SU-DHL-6 (cell line): ENCODE results near the gene PAM16.

Source experiments
- H2AFZ ChIP-seq: fragments of 200-600 bp; sonication (generic); 2 replicates; pipeline ENCODE4 v1.6.1; 2014; ENCODE audit warnings: low read depth, mild to moderate bottlenecking, moderate library complexity, mixed read lengths, antibody characterized with exemption, low read length; ENCODE audit not compliant: severe bottlenecking
- H3F3A ChIP-seq: fragments of 200-600 bp; shearing (Covaris generic); 2 replicates; pipeline ENCODE4 v1.6.0; 2016; ENCODE audit warnings: antibody characterized with exemption, mild to moderate bottlenecking; ENCODE audit not compliant: insufficient read depth
- H3K27ac ChIP-seq: fragments of 200-600 bp; sonication (generic); 2 replicates; pipeline ENCODE4 v1.5.1; 2016; ENCODE audit warnings: low read depth, mild to moderate bottlenecking, low read length, moderate library complexity, mixed read lengths
- H3K27me3 ChIP-seq: fragments of 200-600 bp; sonication (generic), shearing (Covaris generic); 2 replicates; pipeline ENCODE4 v1.6.0; 2014; ENCODE audit warnings: mild to moderate bottlenecking, low read length
- H3K36me3 ChIP-seq: fragments of 200-600 bp; sonication (generic); 2 replicates; pipeline ENCODE4 v1.6.1; 2014; ENCODE audit warnings: mild to moderate bottlenecking, low read length, mixed read lengths
- H3K4me2 ChIP-seq: fragments of 300-600, 200-600 bp; shearing (Covaris generic), sonication (generic); 2 replicates; pipeline ENCODE4 v1.6.0; 2014; ENCODE audit warnings: low read length, low read depth, mild to moderate bottlenecking; ENCODE audit not compliant: poor library complexity, severe bottlenecking
- H3K4me3 ChIP-seq: fragments of 200-600 bp; sonication (generic); 2 replicates; pipeline ENCODE4 v1.5.1; 2014; ENCODE audit warnings: antibody characterized with exemption, low read length, mild to moderate bottlenecking, mixed read lengths; ENCODE audit not compliant: insufficient read depth, poor library complexity, severe bottlenecking
- H3K79me2 ChIP-seq: fragments of 200-600 bp; sonication (generic); 2 replicates; pipeline ENCODE4 v1.6.1; 2014; ENCODE audit warnings: mild to moderate bottlenecking, low read length, moderate library complexity; ENCODE audit not compliant: insufficient read depth
- H3K9ac ChIP-seq: fragments of 200-600 bp; sonication (generic); 2 replicates; pipeline ENCODE4 v1.7.0; 2014; ENCODE audit warnings: mild to moderate bottlenecking, low read length
- H3K9me2 ChIP-seq: fragments of 200-600 bp; sonication (generic); replicated peaks from 2 replicates; pipeline ENCODE4 v1.6.1; 2014; ENCODE audit warnings: low read length; ENCODE audit not compliant: insufficient read depth
- H3K9me3 ChIP-seq: fragments of 200-600 bp; sonication (generic); 2 replicates; pipeline ENCODE4 v1.6.1; 2014; ENCODE audit warnings: low read length, mixed read lengths; ENCODE audit not compliant: insufficient read depth
- H4K20me1 ChIP-seq: fragments of 200-600 bp; sonication (generic); 2 replicates; pipeline ENCODE4 v1.6.1; 2014; ENCODE audit warnings: low read depth, mild to moderate bottlenecking, antibody characterized with exemption, low read length, moderate library complexity, mixed read lengths
- EZH2phosphoT487 ChIP-seq: fragments of 200-600 bp; sonication (generic), shearing (Covaris generic); conservative IDR thresholded peaks from 2 replicates; pipeline ENCODE4 v1.6.1; 2018; ENCODE audit warnings: mild to moderate bottlenecking, antibody characterized with exemption, low read length, moderate library complexity, mixed read lengths
- TF ChIP-seq, protein P1 (sequence below): fragments of 200-600 bp; sonication (generic); IDR thresholded peaks from one replicate; pipeline ENCODE4 v1.5.1; 2017; ENCODE audit warnings: antibody characterized with exemption, mild to moderate bottlenecking, low read length, moderate library complexity; ENCODE audit not compliant: insufficient read depth, poor library complexity, severe bottlenecking

Gene PAM16

DNA sequence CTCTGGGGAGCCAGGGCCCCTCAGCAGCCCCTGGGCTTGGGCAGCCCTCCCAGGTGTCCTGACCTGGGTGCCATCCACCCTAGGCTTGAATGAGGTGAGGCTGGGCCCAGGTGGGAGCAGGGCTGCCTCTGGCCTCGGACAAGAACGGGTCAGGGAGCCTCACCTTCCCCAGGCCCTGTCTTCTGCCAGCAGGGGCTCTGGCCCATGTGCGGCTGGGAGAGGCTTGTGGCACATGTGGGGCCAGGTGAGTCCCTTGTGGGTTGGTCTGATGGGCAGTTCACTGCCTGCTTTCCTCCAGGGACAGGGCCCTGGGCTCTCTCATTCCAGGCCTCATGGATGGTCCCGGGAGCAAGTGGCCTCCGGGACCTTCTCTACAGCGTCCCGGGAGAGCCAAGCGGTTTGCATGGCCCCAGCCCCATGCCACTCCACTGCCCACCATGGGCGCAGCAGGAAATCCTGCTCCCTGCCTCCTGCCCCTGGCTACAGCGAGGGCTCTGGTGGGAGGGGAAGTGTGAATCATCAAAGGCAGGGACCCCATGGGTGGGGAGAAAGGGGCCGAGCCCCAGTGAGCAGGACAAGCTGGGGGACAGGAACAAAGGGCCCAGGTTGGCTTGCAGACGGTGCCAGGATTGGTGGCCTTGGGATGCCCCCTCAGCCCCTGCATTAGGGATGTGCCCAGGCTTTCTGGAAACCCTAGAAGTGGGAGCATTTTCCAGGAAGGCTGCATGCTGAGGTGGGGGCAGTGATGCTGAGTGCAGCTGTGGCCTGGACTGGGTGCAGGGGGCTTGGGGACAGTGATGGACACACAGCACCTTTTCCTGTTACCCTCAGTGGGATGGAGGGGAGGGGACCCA lies 32.7 kb upstream of the PAM16 start:
- H2AFZ ChIP-seq = no peak overlapping the region
- no peak overlapping the region for H3K9ac ChIP-seq
- H3K4me3 ChIP-seq = no peak overlapping the region
- no peaks in the 10 kb centered on the region for H3K27me3 ChIP-seq
- no peak for TF ChIP-seq EZH2phosphoT487
- H3K9me2 ChIP-seq = no peaks in the 10 kb centered on the region
- H3F3A ChIP-seq = no peaks in the 10 kb centered on the region
- no peaks in the 10 kb centered on the region for H3K9me3 ChIP-seq
- H3K79me2 ChIP-seq = no peaks in the 10 kb centered on the region
- no peaks in the 10 kb centered on the region for H4K20me1 ChIP-seq
- H3K27ac ChIP-seq = no peak overlapping the region
- no peaks in the 10 kb centered on the region for H3K36me3 ChIP-seq
- no peak overlapping the region for H3K4me2 ChIP-seq

DNA sequence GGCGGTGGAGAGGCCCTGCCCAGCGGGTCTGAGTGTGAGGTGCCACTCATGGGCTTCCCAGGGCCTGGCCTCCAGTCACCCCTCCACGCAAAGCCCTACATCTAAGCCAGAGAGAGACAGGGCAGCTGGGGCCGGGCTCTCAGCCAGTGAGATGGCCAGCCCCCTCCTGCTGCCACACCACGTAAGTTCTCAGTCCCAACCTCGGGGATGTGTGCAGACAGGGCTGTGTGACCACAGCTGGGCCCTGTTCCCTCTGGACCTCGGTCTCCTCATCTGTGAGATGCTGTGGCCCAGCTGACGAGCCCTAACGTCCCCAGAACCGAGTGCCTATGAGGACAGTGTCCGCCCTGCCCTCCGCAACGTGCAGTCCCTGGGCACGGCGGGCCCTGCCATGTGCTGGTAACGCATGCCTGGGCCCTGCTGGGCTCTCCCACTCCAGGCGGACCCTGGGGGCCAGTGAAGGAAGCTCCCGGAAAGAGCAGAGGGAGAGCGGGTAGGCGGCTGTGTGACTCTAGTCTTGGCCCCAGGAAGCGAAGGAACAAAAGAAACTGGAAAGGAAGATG lies 31.8 kb upstream of the PAM16 start:
- Histone ChIP-seq H4K20me1 (no peaks in the 10 kb centered on the region), H3K36me3 (no peaks in the 10 kb centered on the region), H2AFZ (no peak overlapping the region), H3F3A (no peaks in the 10 kb centered on the region), H3K4me2 (no peak overlapping the region), H3K9ac (no peak overlapping the region), H3K9me2 (no peaks in the 10 kb centered on the region), H3K27me3 (no peaks in the 10 kb centered on the region), H3K27ac (no peak overlapping the region), H3K4me3 (no peak overlapping the region), H3K9me3 (no peaks in the 10 kb centered on the region), H3K79me2 (no peaks in the 10 kb centered on the region)
- TF ChIP-seq, protein P1, sequence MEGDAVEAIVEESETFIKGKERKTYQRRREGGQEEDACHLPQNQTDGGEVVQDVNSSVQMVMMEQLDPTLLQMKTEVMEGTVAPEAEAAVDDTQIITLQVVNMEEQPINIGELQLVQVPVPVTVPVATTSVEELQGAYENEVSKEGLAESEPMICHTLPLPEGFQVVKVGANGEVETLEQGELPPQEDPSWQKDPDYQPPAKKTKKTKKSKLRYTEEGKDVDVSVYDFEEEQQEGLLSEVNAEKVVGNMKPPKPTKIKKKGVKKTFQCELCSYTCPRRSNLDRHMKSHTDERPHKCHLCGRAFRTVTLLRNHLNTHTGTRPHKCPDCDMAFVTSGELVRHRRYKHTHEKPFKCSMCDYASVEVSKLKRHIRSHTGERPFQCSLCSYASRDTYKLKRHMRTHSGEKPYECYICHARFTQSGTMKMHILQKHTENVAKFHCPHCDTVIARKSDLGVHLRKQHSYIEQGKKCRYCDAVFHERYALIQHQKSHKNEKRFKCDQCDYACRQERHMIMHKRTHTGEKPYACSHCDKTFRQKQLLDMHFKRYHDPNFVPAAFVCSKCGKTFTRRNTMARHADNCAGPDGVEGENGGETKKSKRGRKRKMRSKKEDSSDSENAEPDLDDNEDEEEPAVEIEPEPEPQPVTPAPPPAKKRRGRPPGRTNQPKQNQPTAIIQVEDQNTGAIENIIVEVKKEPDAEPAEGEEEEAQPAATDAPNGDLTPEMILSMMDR = no peak
- TF ChIP-seq EZH2phosphoT487 = no peak

DNA sequence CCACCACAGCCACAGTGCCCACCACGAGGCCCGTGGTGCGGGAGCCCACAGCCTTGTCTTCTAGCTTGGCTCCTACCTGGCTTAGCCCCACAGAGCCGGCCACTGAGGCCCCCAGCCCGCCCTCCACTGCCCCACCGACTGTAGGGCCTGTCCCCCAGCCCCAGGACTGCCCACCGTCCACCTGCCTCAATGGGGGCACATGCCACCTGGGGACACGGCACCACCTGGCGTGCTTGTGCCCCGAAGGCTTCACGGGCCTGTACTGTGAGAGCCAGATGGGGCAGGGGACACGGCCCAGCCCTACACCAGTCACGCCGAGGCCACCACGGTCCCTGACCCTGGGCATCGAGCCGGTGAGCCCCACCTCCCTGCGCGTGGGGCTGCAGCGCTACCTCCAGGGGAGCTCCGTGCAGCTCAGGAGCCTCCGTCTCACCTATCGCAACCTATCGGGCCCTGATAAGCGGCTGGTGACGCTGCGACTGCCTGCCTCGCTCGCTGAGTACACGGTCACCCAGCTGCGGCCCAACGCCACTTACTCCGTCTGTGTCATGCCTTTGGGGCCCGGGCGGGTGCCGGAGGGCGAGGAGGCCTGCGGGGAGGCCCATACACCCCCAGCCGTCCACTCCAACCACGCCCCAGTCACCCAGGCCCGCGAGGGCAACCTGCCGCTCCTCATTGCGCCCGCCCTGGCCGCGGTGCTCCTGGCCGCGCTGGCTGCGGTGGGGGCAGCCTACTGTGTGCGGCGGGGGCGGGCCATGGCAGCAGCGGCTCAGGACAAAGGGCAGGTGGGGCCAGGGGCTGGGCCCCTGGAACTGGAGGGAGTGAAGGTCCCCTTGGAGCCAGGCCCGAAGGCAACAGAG lies 31.0 kb upstream of the PAM16 start:
- Histone ChIP-seq H2AFZ (no peak overlapping the region), H4K20me1 (no peaks in the 10 kb centered on the region), H3K36me3 (no peaks in the 10 kb centered on the region), H3K27ac (no peak overlapping the region), H3K4me3 (no peak overlapping the region), H3K9me3 (no peaks in the 10 kb centered on the region), H3F3A (no peaks in the 10 kb centered on the region), H3K9me2 (no peaks in the 10 kb centered on the region), H3K4me2 (no peak overlapping the region), H3K27me3 (no peaks in the 10 kb centered on the region), H3K79me2 (no peaks in the 10 kb centered on the region), H3K9ac (no peak overlapping the region)
- TF ChIP-seq EZH2phosphoT487 = no peak
- TF ChIP-seq, protein P1 = no peak
